Measurements from ENCODE around the gene GAL.

- no peak for TF ChIP-seq POLR2A (IDR thresholded peaks at IDR 0.05; ENCODE audit: insufficient read depth in 1 of 2, low read depth in 2 of 2, low read length in 2 of 2)
- TF ChIP-seq, protein P1, sequence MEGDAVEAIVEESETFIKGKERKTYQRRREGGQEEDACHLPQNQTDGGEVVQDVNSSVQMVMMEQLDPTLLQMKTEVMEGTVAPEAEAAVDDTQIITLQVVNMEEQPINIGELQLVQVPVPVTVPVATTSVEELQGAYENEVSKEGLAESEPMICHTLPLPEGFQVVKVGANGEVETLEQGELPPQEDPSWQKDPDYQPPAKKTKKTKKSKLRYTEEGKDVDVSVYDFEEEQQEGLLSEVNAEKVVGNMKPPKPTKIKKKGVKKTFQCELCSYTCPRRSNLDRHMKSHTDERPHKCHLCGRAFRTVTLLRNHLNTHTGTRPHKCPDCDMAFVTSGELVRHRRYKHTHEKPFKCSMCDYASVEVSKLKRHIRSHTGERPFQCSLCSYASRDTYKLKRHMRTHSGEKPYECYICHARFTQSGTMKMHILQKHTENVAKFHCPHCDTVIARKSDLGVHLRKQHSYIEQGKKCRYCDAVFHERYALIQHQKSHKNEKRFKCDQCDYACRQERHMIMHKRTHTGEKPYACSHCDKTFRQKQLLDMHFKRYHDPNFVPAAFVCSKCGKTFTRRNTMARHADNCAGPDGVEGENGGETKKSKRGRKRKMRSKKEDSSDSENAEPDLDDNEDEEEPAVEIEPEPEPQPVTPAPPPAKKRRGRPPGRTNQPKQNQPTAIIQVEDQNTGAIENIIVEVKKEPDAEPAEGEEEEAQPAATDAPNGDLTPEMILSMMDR (CRISPR knock-in tag; IDR thresholded peaks at IDR 0.05) = no peak
- TF ChIP-seq RAD21 (CRISPR knock-in tag; IDR thresholded peaks at IDR 0.05) = no peak
- TF ChIP-seq FOXA1 (IDR thresholded peaks at IDR 0.05) = no peak
- TF ChIP-seq FOXA1 (CRISPR knock-in tag; IDR thresholded peaks at IDR 0.05) = no peak
- no peak for TF ChIP-seq BCL6 (CRISPR knock-in tag; IDR thresholded peaks at IDR 0.05)
- no peak for TF ChIP-seq ZNF776 (CRISPR knock-in tag; IDR thresholded peaks at IDR 0.05)
- no peak for TF ChIP-seq FOXA3 (CRISPR knock-in tag; IDR thresholded peaks at IDR 0.05)
- no peak for TF ChIP-seq FOXM1 (CRISPR knock-in tag; IDR thresholded peaks at IDR 0.05)
- TF ChIP-seq CHD4 (IDR thresholded peaks at IDR 0.05; ENCODE audit: borderline replicate concordance, low read length) = no peak
- no peak for TF ChIP-seq ZNF274 (CRISPR knock-in tag; IDR thresholded peaks at IDR 0.05)
- no peak for TF ChIP-seq HHEX (CRISPR knock-in tag; IDR thresholded peaks at IDR 0.05)
- no peak for TF ChIP-seq MXD4 (CRISPR knock-in tag; IDR thresholded peaks at IDR 0.05)
These were observed 24.7 kb downstream of the GAL start for GRCh38 chr11:68709062-68709461.
